H1 (cell line): ENCODE data around the gene GPC6. TPM values are rescaled to one million over a fixed set of nuclear protein-coding genes. Genes with fewer than 3 reads are reported as not detected.

Source experiments
- CTCF ChIA-PET: fragments of 300-600 bp; sonication (Branson Sonifier 250); formaldehyde crosslinking; loops from one replicate; lab custom pipeline; 2021; ENCODE audit not compliant: partially characterized antibody; lab: Charles Lee
- POLR2A ChIA-PET: fragments of 300-600 bp; sonication (Branson Sonifier 250); formaldehyde crosslinking; loops from one replicate; lab custom pipeline; 2021; ENCODE audit warnings: inconsistent platforms; ENCODE audit not compliant: partially characterized antibody; lab: Charles Lee
- DNase-seq, 2 experiments: peaks; one replicate each; pipeline versions ENCODE4 v3.0.0 to v3.0.0-alpha.2; 2010 to 2022; ENCODE audit warnings: low spot score in 2 of 2, low read depth in 1 of 2, mixed read lengths in 1 of 2
- FAIRE-seq: peaks from 2 replicates; lab custom pipeline; 2011; peaks lifted over from hg19 to GRCh38; lab: Jason Lieb, UNC
- H2AFZ ChIP-seq: 2 replicates; pipeline ENCODE4 v1.8.1; 2012; ENCODE audit warnings: low read length, inconsistent platforms
- H2AK5ac ChIP-seq: 2 replicates; pipeline ENCODE4 v1.6.1; 2013; ENCODE audit warnings: low read depth, low read length
- H2BK120ac ChIP-seq: replicated peaks from 2 replicates; pipeline ENCODE3; 2013; ENCODE audit warnings: low read depth, low read length, inconsistent platforms
- H2BK12ac ChIP-seq: 2 replicates; pipeline ENCODE4 v1.6.1; 2013; ENCODE audit warnings: low read depth, low read length
- H2BK15ac ChIP-seq: 2 replicates; pipeline ENCODE4 v1.6.1; 2013; ENCODE audit warnings: low read length
- H2BK20ac ChIP-seq: 2 replicates; pipeline ENCODE4 v1.6.1; 2013; ENCODE audit warnings: low read length
- H2BK5ac ChIP-seq: 2 replicates; pipeline ENCODE4 v1.6.1; 2013; ENCODE audit warnings: low read depth, low read length
- H3K14ac ChIP-seq: 2 replicates; pipeline ENCODE4 v1.6.1; 2013; ENCODE audit warnings: inconsistent platforms; ENCODE audit not compliant: insufficient read length
- H3K18ac ChIP-seq: 2 replicates; pipeline ENCODE4 v1.6.1; 2013; ENCODE audit warnings: low read length; ENCODE audit errors: extremely low read depth
- H3K23ac ChIP-seq: 2 replicates; pipeline ENCODE4 v1.6.1; 2013; ENCODE audit warnings: inconsistent platforms; ENCODE audit not compliant: insufficient read length
- H3K23me2 ChIP-seq: 2 replicates; pipeline ENCODE4 v1.6.1; 2013; ENCODE audit warnings: low read depth, low read length
- H3K27ac ChIP-seq: 2 replicates; pipeline ENCODE4 v1.6.1; 2011; ENCODE audit warnings: low read depth, low read length, inconsistent platforms
- H3K27me3 ChIP-seq, 4 experiments: replicated peaks in 1 of 4; 1 replicate in 1 of 4; 2 replicates in 3 of 4; pipeline versions ENCODE4 v1.6.1 to v1.8.1; 2011 to 2013; ENCODE audit warnings: low read length in 3 of 4, mild to moderate bottlenecking in 3 of 4, inconsistent platforms in 2 of 4, mixed read lengths in 2 of 4, moderate library complexity in 1 of 4; ENCODE audit not compliant: control insufficient read depth in 3 of 4, insufficient read depth in 3 of 4; ENCODE audit errors: extremely low read depth in 1 of 4
- H3K36me3 ChIP-seq, 4 experiments: 2 replicates each; pipeline versions ENCODE4 v1.6.1 to v1.8.1; 2011 to 2013; ENCODE audit warnings: mild to moderate bottlenecking in 4 of 4, low read length in 3 of 4, moderate library complexity in 2 of 4, control low read depth in 1 of 4, inconsistent platforms in 1 of 4; ENCODE audit not compliant: insufficient read depth in 4 of 4, control insufficient read depth in 2 of 4
- H3K4ac ChIP-seq: replicated peaks from 2 replicates; pipeline ENCODE3; 2013; ENCODE audit warnings: low read length, low read depth, mixed read lengths, inconsistent platforms; ENCODE audit not compliant: insufficient read length
- H3K4me1 ChIP-seq, 4 experiments: replicated peaks in 1 of 4; 1 replicate in 1 of 4; 2 replicates in 3 of 4; pipeline versions ENCODE4 v1.6.1 to v1.8.1; 2011 to 2013; ENCODE audit warnings: low read length in 3 of 4, inconsistent platforms in 2 of 4, mixed read lengths in 1 of 4; ENCODE audit not compliant: insufficient read depth in 4 of 4, control insufficient read depth in 3 of 4
- H3K4me2 ChIP-seq, 2 experiments: 2 replicates each; pipeline versions ENCODE4 v1.6.1 to v1.8.1; 2011 to 2013; ENCODE audit warnings: low read depth in 2 of 2, low read length in 2 of 2, control low read depth in 1 of 2, inconsistent platforms in 1 of 2, mild to moderate bottlenecking in 1 of 2; ENCODE audit not compliant: insufficient read depth in 1 of 2
- H3K4me3 ChIP-seq, 4 experiments: fragments of 200-600, 300-600 bp in 1 of 4; sonication (generic), shearing (Covaris generic), sonication (Bioruptor Twin) in 1 of 4; 2 replicates each; pipeline versions ENCODE4 v1.5.1 to v1.8.1; 2011 to 2016; ENCODE audit warnings: low read length in 4 of 4, low read depth in 3 of 4, control low read depth in 2 of 4, inconsistent platforms in 2 of 4, mild to moderate bottlenecking in 2 of 4, mixed read lengths in 1 of 4, moderate library complexity in 1 of 4; ENCODE audit not compliant: insufficient read depth in 2 of 4; ENCODE audit errors: extremely low read depth in 1 of 4
- H3K56ac ChIP-seq: replicated peaks from 2 replicates; pipeline ENCODE3; 2013; ENCODE audit warnings: low read depth, mild to moderate bottlenecking, mixed read lengths, low read length, inconsistent platforms; ENCODE audit not compliant: insufficient read length
- H3K79me1 ChIP-seq: 2 replicates; pipeline ENCODE4 v1.6.1; 2013; ENCODE audit warnings: low read depth, low read length, control low read depth
- H3K79me2 ChIP-seq, 2 experiments: 2 replicates each; pipeline versions ENCODE4 v1.6.1 to v1.8.1; 2012 to 2013; ENCODE audit warnings: low read length in 2 of 2, mild to moderate bottlenecking in 2 of 2, inconsistent platforms in 1 of 2; ENCODE audit not compliant: insufficient read depth in 2 of 2, control insufficient read depth in 1 of 2
- H3K9ac ChIP-seq, 4 experiments: replicated peaks in 1 of 4; 1 replicate in 1 of 4; 2 replicates in 3 of 4; pipeline versions ENCODE4 v1.6.1 to v1.8.1; 2011 to 2013; ENCODE audit warnings: low read depth in 3 of 4, low read length in 3 of 4, control low read depth in 2 of 4, mild to moderate bottlenecking in 2 of 4, moderate library complexity in 2 of 4, inconsistent platforms in 1 of 4; ENCODE audit errors: extremely low read depth in 1 of 4
- H3K9me3 ChIP-seq, 2 experiments: 2 replicates each; pipeline versions ENCODE4 v1.6.1 to v1.8.1; 2012 to 2013; ENCODE audit warnings: mild to moderate bottlenecking in 2 of 2, moderate library complexity in 2 of 2, control low read depth in 1 of 2, inconsistent platforms in 1 of 2, low read depth in 1 of 2, low read length in 1 of 2, mixed read lengths in 1 of 2; ENCODE audit not compliant: insufficient read depth in 2 of 2
- H4K20me1 ChIP-seq, 2 experiments: replicated peaks in 1 of 2; 2 replicates each; pipeline versions ENCODE3 to v1.8.1; 2011 to 2013; ENCODE audit warnings: inconsistent platforms in 2 of 2, low read length in 2 of 2, mild to moderate bottlenecking in 1 of 2; ENCODE audit not compliant: insufficient read depth in 2 of 2, control insufficient read depth in 1 of 2
- H4K5ac ChIP-seq: 2 replicates; pipeline ENCODE4 v1.6.1; 2013; ENCODE audit warnings: low read length, low read depth, mixed read lengths, inconsistent platforms; ENCODE audit not compliant: insufficient read length
- H4K8ac ChIP-seq: 2 replicates; pipeline ENCODE4 v1.8.0; 2013; ENCODE audit warnings: mild to moderate bottlenecking, moderate library complexity, low read length, inconsistent platforms; ENCODE audit not compliant: insufficient read depth; ENCODE audit errors: extremely low read depth
- H4K91ac ChIP-seq: replicated peaks from 2 replicates; pipeline ENCODE3; 2013; ENCODE audit warnings: low read length, mixed read lengths, inconsistent platforms; ENCODE audit not compliant: insufficient read length
- ASH2L ChIP-seq: fragments of 200-600, 300-600 bp; sonication (generic); IDR thresholded peaks from one replicate; pipeline ENCODE4 v1.7.1; 2017; ENCODE audit warnings: low read length
- BCL11A ChIP-seq, 2 experiments: IDR thresholded peaks; one replicate each; pipeline ENCODE4 v1.6.1; 2011; ENCODE audit warnings: low read depth in 2 of 2, low read length in 2 of 2, mild to moderate bottlenecking in 2 of 2
- CBX5 ChIP-seq: fragments of 300-800, 300-1000 bp; sonication (generic); IDR thresholded peaks from 2 replicates; pipeline ENCODE4 v1.7.1; 2016; ENCODE audit warnings: antibody characterized with exemption, low read length, low read depth
- EGR1 ChIP-seq: IDR thresholded peaks from 2 replicates; pipeline ENCODE4 v1.6.1; 2011; ENCODE audit warnings: low read depth, low read length, borderline replicate concordance
- EP300 ChIP-seq, 2 experiments: IDR thresholded peaks; 1 replicate in 1 of 2; 2 replicates in 1 of 2; pipeline ENCODE4 v1.6.1; 2011 to 2012; ENCODE audit warnings: low read depth in 2 of 2, low read length in 2 of 2, mild to moderate bottlenecking in 2 of 2, borderline replicate concordance in 1 of 2, inconsistent platforms in 1 of 2, moderate library complexity in 1 of 2
- HDAC2 ChIP-seq, 2 experiments: fragments of 300-600 bp in 1 of 2; sonication (generic) in 1 of 2; IDR thresholded peaks; 2 replicates each; pipeline ENCODE4 v1.6.1; 2011 to 2012; ENCODE audit warnings: low read depth in 2 of 2, low read length in 2 of 2, mild to moderate bottlenecking in 2 of 2, moderate library complexity in 2 of 2, borderline replicate concordance in 1 of 2, inconsistent platforms in 1 of 2
- HDAC6 ChIP-seq: IDR thresholded peaks from one replicate; pipeline ENCODE4 v1.7.1; 2012; ENCODE audit warnings: low read depth, mild to moderate bottlenecking, inconsistent platforms, low read length, moderate library complexity
- JUND ChIP-seq: IDR thresholded peaks from 2 replicates; pipeline ENCODE4 v1.6.1; 2011; ENCODE audit warnings: mild to moderate bottlenecking, improper control_type of control experiment, low read length
- KDM1A ChIP-seq: fragments of 200-600, 300-600 bp; sonication (generic); IDR thresholded peaks from 2 replicates; pipeline ENCODE4 v1.7.1; 2016; ENCODE audit warnings: mild to moderate bottlenecking, low read length, borderline replicate concordance
- MAX ChIP-seq: IDR thresholded peaks from 2 replicates; pipeline ENCODE4 v1.6.1; 2012; ENCODE audit warnings: inconsistent platforms
- PHF8 ChIP-seq: fragments of 200-600 bp; sonication (generic); conservative IDR thresholded peaks from 2 replicates; pipeline ENCODE4 v1.7.1; 2012; ENCODE audit warnings: low read depth, mild to moderate bottlenecking, inconsistent platforms, low read length, moderate library complexity
- POLR2A ChIP-seq, 2 experiments: IDR thresholded peaks; 1 replicate in 1 of 2; 2 replicates in 1 of 2; pipeline ENCODE4 v1.6.1; 2011; ENCODE audit warnings: low read depth in 2 of 2, low read length in 2 of 2, mild to moderate bottlenecking in 2 of 2; ENCODE audit errors: control extremely low read depth in 1 of 2
- RAD21 ChIP-seq, 2 experiments: IDR thresholded peaks in 1 of 2; conservative IDR thresholded peaks in 1 of 2; 2 replicates each; pipeline ENCODE4 v1.6.1; 2011; ENCODE audit warnings: low read depth in 2 of 2, low read length in 2 of 2, improper control_type of control experiment in 1 of 2, inconsistent platforms in 1 of 2, mild to moderate bottlenecking in 1 of 2, moderate library complexity in 1 of 2
- SP2 ChIP-seq: IDR thresholded peaks from 2 replicates; pipeline ENCODE4 v1.6.1; 2012; ENCODE audit warnings: mild to moderate bottlenecking, low read length, inconsistent platforms
- YY1 ChIP-seq: IDR thresholded peaks from 2 replicates; pipeline ENCODE4 v1.6.1; 2011; ENCODE audit warnings: low read depth, mild to moderate bottlenecking, low read length
- WGBS, 2 experiments: shearing (Covaris generic) in 1 of 2; methylation state at CpG; one replicate each; pipeline versions ENCODE4 v1.1.6 to v1.1.7; 2013 to 2015; ENCODE audit warnings: low lambda C conversion rate in 2 of 2, mixed read lengths in 2 of 2, inconsistent platforms in 1 of 2, low coverage in 1 of 2, missing lambda C conversion rate in 1 of 2; ENCODE audit not compliant: insufficient replicate concordance in 2 of 2, insufficient coverage in 1 of 2, insufficient read length in 1 of 2; ENCODE audit errors: extremely low coverage in 1 of 2, missing lambda C conversion rate in 1 of 2; 5-methylcytosine and 5-hydroxymethylcytosine counted together
- polyA plus RNA-seq, 7 experiments: library from polyadenylated mRNA; depleted of rRNA in 3 of 7; stranded (reverse) in 5 of 7; unstranded in 2 of 7; fragments of >200 nt in 5 of 7; fragments of 200-250 nt in 2 of 7; gene quantifications; 1 replicate in 5 of 7; 2 replicates in 1 of 7; 4 replicates in 1 of 7; pipeline versions ENCODE4 v1.2.1 to v1.2.3, GENCODE V29; 2011 to 2013; ENCODE audit warnings: missing spikeins in 2 of 7, mixed read lengths in 2 of 7
- total RNA-seq: library from RNA; stranded (reverse); fragmentation: NEBNext Ultra II Directional; extraction: Animal tissue kit (Norgen Biotek cat#: 25700); gene quantifications from 2 replicates; pipeline ENCODE4 v1.2.1, GENCODE V29; 2021

The GPC6 gene
- total and polyA plus RNA-seq, 2 of the 8 experiments (the other 6 are each of a cell fraction or from before 2014, with no cell fraction given), result 5.4 to 12.0 TPM

GRCh38 chr13:93672996-93673395, 446.4 kb downstream of the GPC6 start:
- no peak overlapping the region for H4K5ac ChIP-seq
- H2BK120ac ChIP-seq, result no peak overlapping the region
- no peak overlapping the region for H2BK12ac ChIP-seq
- no peaks in the 10 kb centered on the region for H3K36me3 ChIP-seq
- FAIRE-seq (no peak), DNase-seq (no peak)
- H3K18ac ChIP-seq, result no peak overlapping the region
- H3K79me2 ChIP-seq, result no peaks in the 10 kb centered on the region
- H2BK15ac ChIP-seq, result no peak overlapping the region
- H3K9ac ChIP-seq, result no peak overlapping the region
- no peaks in the 10 kb centered on the region for H3K79me1 ChIP-seq
- 92% methylated on average over 1 of the region's 1 CpG; no CpG with 5 or more reads in 1 of the 2 experiments for WGBS, 2 experiments
- H3K4me1 ChIP-seq, result no peaks in the 10 kb centered on the region
- no peak overlapping the region for H3K56ac ChIP-seq
- CTCF ChIA-PET, result no interaction called here
- no peak overlapping the region for H4K8ac ChIP-seq
- H3K4me2 ChIP-seq, result no peak overlapping the region
- peaks cover 0 to 3% of the 10 kb centered on the region in 2 experiments; a peak in 1 of 4 replicates for H3K9me3 ChIP-seq
- no peak overlapping the region for H3K4ac ChIP-seq
- no peak overlapping the region for H4K91ac ChIP-seq
- no peak overlapping the region for H3K4me3 ChIP-seq
- no peak overlapping the region for H3K27ac ChIP-seq
- H4K20me1 ChIP-seq, result no peaks in the 10 kb centered on the region
- no peaks in the 10 kb centered on the region for H3K23me2 ChIP-seq
- H2BK20ac ChIP-seq, result no peak overlapping the region
- no peak overlapping the region for H2AK5ac ChIP-seq
- no peak overlapping the region for H2BK5ac ChIP-seq
- H3K27me3 ChIP-seq, result peaks cover 0 to 2% (median 0%) of the 10 kb centered on the region in 4 experiments; a peak in 1 of 7 replicates
- H3K23ac ChIP-seq, result no peak overlapping the region
- no peak overlapping the region for H3K14ac ChIP-seq
- POLR2A ChIA-PET, result no interaction called here
- no peak overlapping the region for H2AFZ ChIP-seq
- TF ChIP-seq ASH2L (no peak), EGR1 (no peak), EP300 (IDR thresholded peaks at IDR 0.05; ENCODE audit: borderline replicate concordance in 1 of 2, low read depth in 2 of 2, low read length in 2 of 2) (no peak), JUND (no peak), HDAC6 (no peak), BCL11A (IDR thresholded peaks at IDR 0.05; ENCODE audit: low read depth in 2 of 2, low read length in 2 of 2) (no peak), YY1 (no peak), PHF8 (no peak), KDM1A (no peak), SP2 (no peak), CBX5 (no peak), POLR2A (IDR thresholded peaks at IDR 0.05; ENCODE audit: control extremely low read depth in 1 of 2, low read depth in 2 of 2, low read length in 2 of 2) (no peak), HDAC2 (IDR thresholded peaks at IDR 0.05; ENCODE audit: borderline replicate concordance in 1 of 2, low read depth in 2 of 2, low read length in 2 of 2) (no peak), RAD21 (IDR thresholded peaks at IDR 0.05 in 1 of 2, conservative IDR thresholded peaks at IDR 0.05 in 1 of 2; ENCODE audit: low read depth in 2 of 2, low read length in 2 of 2) (no peak), MAX (no peak)
